Measurements from ENCODE around the gene MYLK. TPM values are rescaled to one million over a fixed set of nuclear protein-coding genes. Genes with fewer than 3 reads are reported as not detected.

Gene MYLK
- total and polyA plus RNA-seq, 8 donors: 35.1 to 916 (median 340) TPM

- intact Hi-C loops (cut with DNase I; ENCODE audit: low total_unique reads): no loop called here
- DNase-seq: no peak
- no peak overlapping the region for H3K27ac ChIP-seq
- 94 to 97% (median 95%) methylated on average over 13 to 14 of the region's 14 CpGs for WGBS, 5 donors
- H3K9me3 ChIP-seq: no peaks in the 10 kb centered on the region
- no peak overlapping the region for H3K4me3 ChIP-seq
- no peak for TF ChIP-seq POLR2AphosphoS5 (IDR thresholded peaks at IDR 0.05)
- no peak for TF ChIP-seq POLR2A (IDR thresholded peaks at IDR 0.05)
- no peak for TF ChIP-seq EP300 (IDR thresholded peaks at IDR 0.05)
- no peak for TF ChIP-seq CTCF (IDR thresholded peaks at IDR 0.05)
- no peaks in the 10 kb centered on the region for H3K27me3 ChIP-seq
- H3K4me1 ChIP-seq: peaks cover 0 to 6% (median 0%) of the 10 kb centered on the region in 4 donors
- H3K36me3 ChIP-seq: no peaks in the 10 kb centered on the region
Observed at GRCh38 chr3:123737168-123737567, 147.0 kb downstream of the MYLK start.

DNA sequence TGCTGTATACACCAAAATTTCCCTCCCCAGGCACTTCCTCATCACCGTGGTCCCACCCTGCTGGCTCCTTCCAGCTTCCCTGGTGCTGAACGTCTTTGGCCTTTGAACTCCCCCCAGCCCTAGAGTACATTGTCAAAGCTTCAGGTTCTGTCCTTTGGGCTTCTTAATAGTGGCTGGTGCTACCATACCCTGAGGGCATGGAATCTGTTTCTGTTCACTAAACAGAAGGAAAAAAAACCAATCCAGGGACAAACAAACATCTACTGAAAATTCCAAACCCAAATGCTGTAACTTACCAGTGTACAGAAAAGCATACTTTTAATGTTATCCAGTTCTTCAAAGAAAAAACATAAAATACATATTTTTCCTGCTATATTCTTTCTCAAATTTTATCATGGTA is 148.7 kb downstream of the MYLK start:
- H3K36me3 ChIP-seq: no peaks in the 10 kb centered on the region
- H3K27ac ChIP-seq: no peak overlapping the region
- TF ChIP-seq POLR2AphosphoS5 (IDR thresholded peaks at IDR 0.05) (no peak), EP300 (IDR thresholded peaks at IDR 0.05) (no peak), CTCF (IDR thresholded peaks at IDR 0.05) (no peak), POLR2A (IDR thresholded peaks at IDR 0.05) (no peak)
- H3K27me3 ChIP-seq: no peaks in the 10 kb centered on the region
- intact Hi-C loops (cut with DNase I; ENCODE audit: low total_unique reads): no loop called here
- H3K4me1 ChIP-seq: no peaks in the 10 kb centered on the region
- H3K4me3 ChIP-seq: no peak overlapping the region
- 49 to 65% (median 57%) methylated on average over 2 of the region's 2 CpGs for WGBS, 5 donors
- no peak for DNase-seq
- H3K9me3 ChIP-seq: no peaks in the 10 kb centered on the region

DNA sequence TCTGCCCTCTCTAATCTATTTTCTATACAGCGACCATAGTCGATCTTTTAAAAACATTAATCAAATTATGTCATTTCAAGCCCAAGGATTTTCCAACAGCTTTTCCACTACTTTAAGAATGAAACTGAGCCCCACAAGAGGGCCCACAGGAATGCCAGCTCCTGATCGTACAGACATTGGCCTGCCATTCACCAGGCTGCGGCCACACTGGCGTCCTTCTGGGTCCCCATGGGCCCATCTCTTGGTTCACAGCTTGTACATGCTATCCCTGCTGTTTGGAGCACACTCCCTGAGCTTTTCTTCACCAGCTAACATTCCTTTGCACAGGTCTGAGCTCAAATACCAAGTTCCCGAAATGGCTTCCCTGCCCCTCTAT is 149.6 kb downstream of the MYLK start:
- intact Hi-C loops (cut with DNase I; ENCODE audit: low total_unique reads): no loop called here
- no peaks in the 10 kb centered on the region for H3K4me1 ChIP-seq
- no peaks in the 10 kb centered on the region for H3K9me3 ChIP-seq
- no peak overlapping the region for H3K4me3 ChIP-seq
- whole genome bisulfite sequencing, 5 donors: 71 to 78% (median 75%) methylated on average over 6 of the region's 6 CpGs
- H3K36me3 ChIP-seq: no peaks in the 10 kb centered on the region
- no peak overlapping the region for H3K27ac ChIP-seq
- no peak for TF ChIP-seq CTCF (IDR thresholded peaks at IDR 0.05)
- no peak for TF ChIP-seq POLR2AphosphoS5 (IDR thresholded peaks at IDR 0.05)
- TF ChIP-seq EP300 (IDR thresholded peaks at IDR 0.05): no peak
- no peak for TF ChIP-seq POLR2A (IDR thresholded peaks at IDR 0.05)
- DNase-seq: no peak
- H3K27me3 ChIP-seq: no peaks in the 10 kb centered on the region

DNA sequence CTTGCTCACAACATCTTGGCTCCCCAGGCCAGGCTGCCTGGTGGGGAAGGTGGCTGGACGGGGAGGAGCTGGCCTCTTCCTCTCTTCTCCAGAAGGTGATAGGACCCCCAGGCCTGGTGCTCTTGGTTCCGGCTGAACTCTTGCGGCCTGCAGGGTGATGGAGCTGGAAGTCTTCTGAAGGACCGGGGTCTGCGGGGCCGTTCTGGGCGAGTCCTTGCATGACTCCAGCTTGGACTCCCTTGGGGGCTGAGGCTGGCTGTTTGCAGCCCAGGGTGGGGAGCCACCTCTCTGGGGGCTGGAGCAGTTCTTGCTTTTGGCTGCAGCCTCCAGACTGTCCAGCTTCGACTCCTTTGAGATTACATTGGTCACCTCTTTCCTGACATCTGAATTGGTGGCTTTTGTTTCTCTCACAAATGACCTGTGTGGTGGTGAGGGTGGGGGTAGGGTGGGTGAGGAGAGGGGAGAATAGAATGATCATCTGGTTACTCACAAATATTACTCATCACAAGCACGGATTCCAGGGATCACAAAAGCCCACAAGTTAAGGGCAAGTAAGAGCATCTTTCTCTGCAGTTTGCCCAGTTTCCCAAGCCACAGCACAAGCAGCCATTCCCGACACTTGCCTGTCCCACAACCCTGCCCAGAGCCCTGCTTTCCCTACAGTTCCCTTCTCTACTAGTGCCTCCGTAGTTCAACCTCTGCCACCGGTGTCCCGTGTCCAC is 150.2 kb downstream of the MYLK start:
- Histone ChIP-seq H3K4me3 (no peak overlapping the region), H3K4me1 (no peaks in the 10 kb centered on the region), H3K36me3 (no peaks in the 10 kb centered on the region), H3K9me3 (no peaks in the 10 kb centered on the region), H3K27ac (no peak overlapping the region), H3K27me3 (no peaks in the 10 kb centered on the region)
- 87 to 93% (median 91%) methylated on average over 13 of the region's 13 CpGs for WGBS, 5 donors
- no peak for DNase-seq
- intact Hi-C loops (cut with DNase I; ENCODE audit: low total_unique reads): no loop called here
- TF ChIP-seq POLR2A (IDR thresholded peaks at IDR 0.05): no peak
- TF ChIP-seq CTCF (IDR thresholded peaks at IDR 0.05): no peak
- TF ChIP-seq EP300 (IDR thresholded peaks at IDR 0.05): no peak
- no peak for TF ChIP-seq POLR2AphosphoS5 (IDR thresholded peaks at IDR 0.05)

Measured in stomach (tissue), 9 donors.